Posterior cingulate gyrus (tissue), 11 donors: Measurements from ENCODE around the gene ARID4B.

Source experiments
- DNase-seq, 10 donors: peaks; one replicate each; pipeline versions ENCODE4 v3.0.0 to v3.0.0-alpha.2; 2020 to 2021; ENCODE audit warnings: mixed read lengths in 3 of 10
- intact Hi-C: fragments of 100-400 bp; cut with DNase I; formaldehyde crosslinking; loops from one replicate; pipeline ENCODE4 v1.15.1; 2023

Gene ARID4B

DNA sequence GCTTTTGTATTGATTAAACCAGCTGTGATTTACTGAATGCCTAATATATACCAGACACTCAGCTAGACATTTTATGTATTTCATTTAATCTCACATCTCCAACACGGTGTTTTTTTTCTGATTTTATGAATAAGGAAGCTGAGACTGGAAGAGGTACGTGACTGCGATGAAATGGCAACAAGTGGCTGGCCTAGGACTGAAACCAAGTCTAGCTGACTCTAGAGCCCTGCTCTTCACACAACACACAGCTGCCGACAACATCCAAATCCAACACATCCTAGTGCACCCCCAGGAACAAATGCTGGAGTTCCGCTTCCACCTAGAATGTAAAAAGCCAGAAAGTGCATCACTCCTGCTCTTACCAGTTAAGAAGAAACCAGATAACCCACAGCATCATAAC lies 188.7 kb downstream of the ARID4B start:
- intact Hi-C loops, result no loop called here
- DNase-seq, result no peak

DNA sequence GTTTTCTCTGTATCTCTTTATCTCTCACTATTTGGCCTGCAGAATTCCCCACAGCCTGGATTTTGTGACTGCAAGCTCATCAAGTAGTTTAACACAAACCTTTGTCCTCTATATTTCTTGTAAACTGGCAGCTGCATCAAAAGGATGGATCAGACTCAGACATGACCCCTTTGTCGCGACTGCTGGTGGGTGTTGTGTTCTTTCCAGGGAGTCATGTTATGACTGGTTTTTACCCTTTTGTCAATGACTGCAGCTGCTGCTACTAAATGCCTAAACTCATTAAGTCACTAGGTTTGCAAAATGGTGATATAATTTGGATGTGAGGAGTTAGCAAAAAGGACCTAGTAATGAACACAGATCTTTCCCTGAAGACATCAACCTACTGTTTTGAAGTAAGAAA lies 189.2 kb downstream of the ARID4B start:
- no peak for DNase-seq
- intact Hi-C loops, result no loop called here

DNA sequence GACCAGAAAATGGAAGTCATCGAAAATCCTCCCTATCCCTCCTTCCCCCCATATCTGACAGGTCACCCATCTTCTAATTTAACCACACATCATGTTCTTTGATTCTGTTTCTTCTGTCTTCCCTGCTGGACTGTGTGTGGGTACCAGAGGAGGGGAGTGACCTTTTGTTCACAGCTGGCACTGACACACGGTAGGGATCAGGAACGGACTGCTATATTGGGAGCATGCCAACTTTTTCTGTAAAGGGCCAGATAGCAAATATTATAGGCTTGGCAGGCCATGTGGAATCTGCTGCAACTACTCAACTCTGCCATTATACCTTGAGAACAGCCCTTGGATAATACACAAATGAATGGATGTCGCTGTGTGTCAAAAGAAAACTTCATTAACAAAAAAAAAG lies 191.9 kb downstream of the ARID4B start:
- no peak for DNase-seq
- intact Hi-C loops, result no loop called here

DNA sequence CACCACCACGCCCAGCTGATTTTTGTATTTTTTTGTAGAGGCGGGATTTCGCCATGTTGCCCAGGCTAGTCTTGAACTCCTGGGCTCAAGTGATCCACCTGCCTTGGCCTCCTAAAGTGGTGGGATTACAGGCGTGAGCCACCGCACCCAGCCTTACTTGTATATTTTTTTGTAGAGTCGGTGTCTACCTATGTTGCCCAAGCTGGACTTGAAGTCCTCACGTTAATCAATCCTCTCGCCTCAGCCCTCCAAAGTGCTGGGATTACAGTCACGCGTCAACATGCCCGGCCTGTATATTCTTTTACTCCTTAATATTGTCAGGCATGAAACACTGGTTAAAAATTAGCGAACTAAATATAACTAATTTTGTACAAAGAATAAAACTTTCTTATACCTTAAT lies 193.8 kb downstream of the ARID4B start:
- intact Hi-C loops, result no loop called here
- no peak for DNase-seq

DNA sequence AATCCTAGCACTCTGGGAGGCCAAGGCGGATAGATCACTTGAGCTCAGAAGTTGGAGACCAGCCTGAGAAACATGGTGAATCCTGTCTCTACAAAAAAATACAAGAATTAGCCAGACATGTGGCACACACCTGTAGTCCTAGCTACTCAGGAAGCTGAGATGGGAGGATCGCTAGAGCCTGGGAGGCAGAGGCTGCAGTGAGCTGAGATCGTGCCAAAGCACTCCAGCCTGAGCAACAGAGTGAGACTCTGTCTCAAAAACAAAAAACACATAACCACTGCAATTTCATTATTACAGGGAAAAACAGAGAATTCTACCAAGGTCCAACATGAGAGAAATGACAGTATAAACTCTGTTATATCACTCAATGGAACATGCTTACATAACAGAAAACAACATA lies 194.9 kb downstream of the ARID4B start:
- intact Hi-C loops, result no loop called here
- no peak for DNase-seq

DNA sequence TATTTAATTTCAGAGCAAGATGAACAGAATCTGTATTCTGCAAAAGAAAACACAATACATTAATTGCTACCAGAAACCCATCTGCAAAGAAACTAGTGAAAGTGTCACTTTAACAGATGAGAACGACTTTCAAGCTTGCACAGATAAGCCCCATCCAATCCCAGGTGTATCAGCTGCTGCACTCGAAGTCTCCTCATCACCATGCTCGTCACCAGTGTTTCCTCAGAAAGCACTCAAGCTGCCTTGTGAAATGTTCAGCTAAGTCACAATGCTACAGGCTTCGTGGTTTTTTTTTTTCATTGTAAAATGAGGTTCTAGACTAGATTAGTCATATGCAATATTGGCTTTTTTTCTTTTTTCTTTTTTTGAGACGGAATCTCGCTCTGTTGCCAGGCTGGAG lies 196.0 kb downstream of the ARID4B start:
- no peak for DNase-seq
- intact Hi-C loops, result no loop called here

DNA sequence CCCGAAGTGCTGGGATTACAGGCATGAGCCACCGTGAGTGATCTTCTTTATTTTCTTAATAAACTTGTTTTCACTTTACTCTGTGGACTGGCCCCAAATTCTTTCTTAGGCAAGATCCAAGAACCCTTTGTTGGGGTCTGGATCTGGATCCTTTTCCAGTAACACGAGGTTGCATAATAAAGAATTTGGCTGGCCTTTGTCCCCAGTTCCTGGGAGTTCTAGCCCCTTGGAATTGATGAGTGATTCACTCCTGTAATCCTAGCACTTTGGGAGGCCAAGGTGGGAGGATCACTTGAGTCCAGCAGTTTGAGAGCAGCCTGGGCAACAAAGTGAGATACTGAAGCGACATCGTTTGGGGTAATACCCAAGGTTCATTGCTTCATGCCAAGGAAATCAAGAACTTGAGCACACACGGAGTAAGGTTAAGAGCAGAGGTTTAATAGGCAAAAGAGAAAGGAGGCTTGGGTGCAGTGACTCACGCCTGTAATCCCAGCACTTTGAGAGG lies 197.2 kb downstream of the ARID4B start:
- intact Hi-C loops, result no loop called here
- no peak for DNase-seq

DNA sequence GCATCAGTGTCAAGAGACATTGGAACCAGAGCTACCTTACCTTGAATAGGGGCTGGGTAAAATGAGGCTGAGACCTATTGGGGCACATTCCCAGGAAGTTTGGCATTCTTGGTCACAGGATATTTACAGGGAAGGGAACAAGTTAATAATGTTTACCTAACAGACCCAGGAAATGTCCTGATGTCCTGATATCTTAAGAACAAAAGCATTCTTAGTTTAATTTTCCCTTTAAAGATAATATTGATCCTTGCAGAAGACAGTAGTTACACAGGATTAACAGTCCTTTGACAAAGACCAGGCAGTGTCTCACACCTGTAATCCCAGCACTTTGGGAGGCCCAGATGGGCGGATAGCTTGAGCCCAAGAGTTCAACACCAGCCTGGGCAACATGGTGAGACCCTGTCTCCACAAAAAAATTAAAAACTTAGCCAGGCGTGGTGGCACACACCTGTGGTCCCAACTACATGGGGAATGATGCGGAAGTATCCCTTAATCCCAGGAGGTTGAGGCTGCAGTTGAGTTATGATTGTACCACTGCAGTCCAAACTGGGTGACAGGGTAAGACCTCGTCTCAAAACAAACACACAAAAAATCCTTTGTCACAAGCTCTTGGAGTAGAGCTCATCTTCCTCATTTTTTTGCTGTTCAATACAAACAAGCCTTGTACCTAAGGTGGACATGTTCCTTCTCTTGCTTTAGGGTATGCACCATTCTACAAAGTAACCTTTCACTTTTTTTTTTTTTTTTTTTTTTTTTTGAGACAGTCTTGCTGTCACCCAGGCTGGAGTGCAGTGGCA lies 198.0 kb downstream of the ARID4B start:
- intact Hi-C loops, result loop anchor here (2.0 to 10.0 kb wide), 3 partner anchors 32 to 757 kb away; partner anchors contain the start of genes ARID4B, COA6, GGPS1 and RBM34

DNA sequence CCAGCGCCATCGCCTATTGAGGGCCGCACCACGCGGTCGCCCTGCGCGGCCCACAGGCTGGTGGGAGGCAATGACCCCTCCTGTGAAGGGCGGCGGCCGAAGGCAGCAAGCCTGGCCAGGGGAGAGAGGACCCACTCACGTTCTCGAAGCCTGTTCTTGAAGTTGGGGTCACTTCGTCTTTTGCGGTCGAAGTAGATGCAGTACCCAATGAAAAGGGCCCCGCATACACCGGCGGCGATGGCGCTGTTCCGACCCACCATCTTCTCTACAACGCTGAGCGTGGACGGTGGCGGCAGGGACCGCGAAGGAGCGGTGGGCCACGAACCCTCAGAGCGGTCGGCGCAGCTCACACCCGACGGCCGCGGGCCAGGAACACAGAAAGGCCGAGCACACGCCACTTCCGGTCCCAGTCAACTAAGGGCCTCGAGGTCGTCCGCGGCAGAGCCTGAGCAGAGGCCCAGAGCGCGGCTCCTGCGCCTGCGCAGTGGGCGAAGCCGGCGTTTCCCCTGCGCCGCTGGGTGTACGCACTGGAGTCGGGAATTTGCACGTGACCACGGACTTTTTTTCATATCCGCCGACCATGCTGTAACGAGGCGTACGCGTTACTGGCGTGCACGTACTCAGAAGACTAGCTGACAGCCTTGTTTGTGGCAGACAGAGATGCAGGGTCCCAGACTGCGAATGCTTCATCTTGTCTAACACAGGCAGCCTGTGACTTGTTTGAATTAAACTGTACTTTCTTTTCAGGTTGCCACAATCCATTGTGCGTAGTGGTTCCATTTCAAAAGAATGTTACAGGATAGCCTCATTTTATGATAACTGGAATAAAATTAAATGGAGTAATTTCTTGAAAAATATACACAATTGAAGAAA lies 199.3 kb downstream of the ARID4B start, which contains the start of gene TOMM20:
TSS of gene TOMM20 (minus strand) at position 382 of the 873 bp plus-strand sequence. CDS start at position 260, 122 bp downstream.
- intact Hi-C loops, result loop anchor here (2.0 to 10.0 kb wide), 3 partner anchors 34 to 756 kb away; partner anchors contain the start of genes ARID4B, COA6, GGPS1 and RBM34
- peak; percentile 92 to 99 (median 95) for DNase-seq

More for the DNA sequence above, 198.0 kb downstream of the ARID4B start:
- no peak for DNase-seq

DNA sequence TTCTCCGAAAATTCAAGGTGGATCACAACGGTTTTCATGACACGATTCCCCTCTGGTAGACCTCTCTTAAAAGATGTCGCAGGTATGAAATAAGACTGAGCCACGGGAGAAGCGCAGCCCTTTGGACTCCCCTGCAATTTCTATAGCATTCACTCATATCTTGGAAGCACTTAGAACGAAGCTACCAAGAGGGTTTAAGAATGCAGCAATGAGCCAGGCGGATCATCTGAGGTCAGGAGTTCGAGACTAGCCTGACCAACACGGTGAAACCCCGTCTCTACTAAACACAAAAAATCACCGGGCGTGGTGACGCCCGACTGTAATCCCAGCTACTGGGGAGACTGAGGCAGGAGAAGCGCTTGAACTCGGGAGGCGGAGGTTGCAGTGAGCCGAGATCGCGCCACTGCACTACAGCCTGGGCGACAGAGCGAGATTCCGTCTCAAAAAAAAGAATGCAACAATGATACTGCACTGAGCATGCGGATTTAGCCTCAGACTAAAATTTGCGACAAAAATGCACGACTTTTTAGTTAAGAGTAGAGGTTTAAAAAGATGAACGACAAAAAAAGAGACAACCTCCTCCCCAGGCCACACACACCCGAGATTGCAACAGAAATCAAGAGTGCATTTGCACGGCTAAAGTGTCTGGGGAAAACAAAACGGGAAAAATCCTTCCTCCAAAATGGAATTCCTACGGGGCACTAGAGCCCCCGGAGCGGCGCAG lies 200.1 kb downstream of the ARID4B start:
- no peak for DNase-seq
- intact Hi-C loops, result loop anchor here (2.0 to 10.0 kb wide), 3 partner anchors 34 to 755 kb away; partner anchors contain the start of genes ARID4B, COA6, GGPS1 and RBM34

DNA sequence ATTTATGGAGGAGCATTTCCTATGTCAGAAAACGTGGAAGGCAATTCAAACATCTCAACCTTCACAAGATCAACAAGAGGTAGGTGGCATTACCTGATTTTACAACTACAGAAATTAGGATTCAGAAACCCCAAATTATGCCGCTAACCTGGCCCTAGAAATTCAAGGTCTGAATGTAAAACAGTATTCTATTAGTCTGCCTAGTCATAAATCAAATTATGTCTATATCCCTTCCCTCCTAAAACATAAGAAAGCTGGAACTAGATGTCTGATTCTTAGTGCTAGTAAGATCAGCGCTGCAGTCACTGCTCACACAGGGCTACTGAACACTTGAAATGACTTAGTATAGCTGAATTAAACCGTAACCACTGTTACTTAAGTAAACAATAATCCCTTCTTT lies 200.8 kb downstream of the ARID4B start:
- intact Hi-C loops, result loop anchor here (5.0 to 10.0 kb wide), 2 partner anchors 35 to 198 kb away; partner anchors contain the start of genes ARID4B, GGPS1 and RBM34
- no peak for DNase-seq

DNA sequence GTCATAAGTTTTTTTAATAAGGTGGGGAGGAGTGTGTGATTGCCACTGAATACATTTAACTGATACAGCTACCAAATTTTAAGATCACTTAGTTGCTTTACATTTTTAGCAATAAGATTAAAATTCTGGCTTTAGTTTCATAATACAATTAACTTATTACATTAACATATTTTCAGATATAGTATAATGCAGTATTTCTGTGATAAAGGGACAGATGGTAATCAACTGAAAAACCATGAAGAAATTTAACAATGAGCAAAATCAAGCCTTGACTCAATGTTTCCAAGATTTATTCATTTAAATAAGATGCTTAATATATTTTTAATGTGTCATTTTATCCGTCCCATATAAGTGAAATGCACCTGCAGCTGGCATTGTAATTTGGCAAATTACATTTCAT lies 203.3 kb downstream of the ARID4B start:
- no peak for DNase-seq
- intact Hi-C loops, result loop anchor here (5.0 to 10.0 kb wide), 2 partner anchors 38 to 200 kb away; partner anchors contain the start of genes ARID4B, GGPS1 and RBM34

DNA sequence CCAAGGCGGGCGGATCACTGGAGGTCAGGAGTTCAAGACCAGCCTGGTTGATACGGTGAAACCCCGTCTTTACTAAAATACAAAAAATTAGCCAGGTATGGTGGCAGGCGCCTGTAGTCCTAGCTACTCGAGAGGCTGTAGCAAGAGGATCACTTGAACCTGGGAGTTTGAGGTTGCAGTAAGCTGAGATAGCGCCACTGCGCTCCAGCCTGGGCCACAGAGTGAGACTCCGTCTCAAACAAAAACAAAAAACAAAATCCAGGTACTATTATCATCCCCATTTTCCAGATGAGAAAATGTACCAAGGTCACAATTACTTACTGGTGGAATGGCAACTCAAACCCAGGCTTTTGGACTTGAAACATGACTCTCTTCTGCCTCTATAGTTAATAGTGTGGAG lies 203.9 kb downstream of the ARID4B start:
- no peak for DNase-seq
- intact Hi-C loops, result loop anchor here (10.0 kb wide), 1 partner anchor 201 kb away; the partner anchor contains the start of genes ARID4B and GGPS1

DNA sequence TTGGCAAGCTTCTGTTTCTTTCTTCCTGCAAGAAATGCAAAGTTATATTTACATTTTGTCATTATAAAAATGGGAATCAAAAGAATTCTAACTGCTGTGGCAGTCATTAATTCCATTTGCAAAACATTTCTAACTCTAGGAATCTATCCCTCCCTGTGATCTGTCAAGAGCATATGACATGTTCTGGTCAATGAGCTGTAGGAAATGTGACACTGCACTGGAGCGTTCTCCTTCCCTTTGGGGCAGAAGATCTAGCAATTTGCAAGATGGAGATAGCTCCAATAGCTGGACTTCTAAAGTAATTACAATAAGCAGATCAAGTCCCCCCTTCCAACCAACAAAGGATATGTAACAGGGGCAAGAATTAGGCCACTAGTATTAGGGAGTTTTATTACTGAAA lies 205.6 kb downstream of the ARID4B start:
- intact Hi-C loops, result loop anchor here (10.0 kb wide), 1 partner anchor 202 kb away; the partner anchor contains the start of genes ARID4B and GGPS1
- no peak for DNase-seq
